Breast epithelium (tissue), 3 donors: ENCODE results near the gene ENOX1.

Experiments used
- POLR2A ChIP-seq: fragments of 450-650 bp; IDR thresholded peaks from one replicate; pipeline ENCODE4 v1.6.1; 2016; ENCODE audit warnings: antibody characterized with exemption, mild to moderate bottlenecking, moderate library complexity
- POLR2AphosphoS5 ChIP-seq, 3 donors: sonication (generic); formaldehyde crosslinking; IDR thresholded peaks; one replicate each; pipeline ENCODE4 v1.6.1; 2017; ENCODE audit warnings: antibody characterized with exemption in 3 of 3
- TF ChIP-seq, protein P1 (sequence below), 3 donors: fragments of 450-650 bp; IDR thresholded peaks; one replicate each; pipeline ENCODE4 v1.5.1; 2016 to 2017; ENCODE audit warnings: antibody characterized with exemption in 3 of 3, mild to moderate bottlenecking in 3 of 3, moderate library complexity in 3 of 3

DNA sequence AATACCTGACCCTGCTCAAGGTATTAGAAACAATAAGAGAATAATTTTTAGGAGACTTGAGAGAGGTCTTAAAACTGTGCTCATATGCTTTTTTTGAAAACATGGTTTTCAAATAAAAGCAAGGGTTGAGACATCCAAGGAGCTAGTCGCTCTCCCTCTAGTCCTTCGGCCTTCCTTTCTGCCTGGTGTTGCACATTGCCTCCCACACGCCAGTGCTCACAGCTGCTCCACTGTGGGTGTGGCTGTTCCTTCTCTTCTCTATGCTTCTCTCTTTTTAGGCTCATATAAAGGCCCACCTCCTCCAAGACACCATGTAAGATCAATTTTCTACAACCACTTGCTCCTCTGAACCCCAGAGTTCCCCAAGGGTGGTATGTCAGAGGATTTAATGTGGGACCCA is 352.6 kb downstream of the ENOX1 start:
- TF ChIP-seq POLR2A (no peak), POLR2AphosphoS5 (IDR thresholded peaks at IDR 0.05) (no peak)
- TF ChIP-seq, protein P1, sequence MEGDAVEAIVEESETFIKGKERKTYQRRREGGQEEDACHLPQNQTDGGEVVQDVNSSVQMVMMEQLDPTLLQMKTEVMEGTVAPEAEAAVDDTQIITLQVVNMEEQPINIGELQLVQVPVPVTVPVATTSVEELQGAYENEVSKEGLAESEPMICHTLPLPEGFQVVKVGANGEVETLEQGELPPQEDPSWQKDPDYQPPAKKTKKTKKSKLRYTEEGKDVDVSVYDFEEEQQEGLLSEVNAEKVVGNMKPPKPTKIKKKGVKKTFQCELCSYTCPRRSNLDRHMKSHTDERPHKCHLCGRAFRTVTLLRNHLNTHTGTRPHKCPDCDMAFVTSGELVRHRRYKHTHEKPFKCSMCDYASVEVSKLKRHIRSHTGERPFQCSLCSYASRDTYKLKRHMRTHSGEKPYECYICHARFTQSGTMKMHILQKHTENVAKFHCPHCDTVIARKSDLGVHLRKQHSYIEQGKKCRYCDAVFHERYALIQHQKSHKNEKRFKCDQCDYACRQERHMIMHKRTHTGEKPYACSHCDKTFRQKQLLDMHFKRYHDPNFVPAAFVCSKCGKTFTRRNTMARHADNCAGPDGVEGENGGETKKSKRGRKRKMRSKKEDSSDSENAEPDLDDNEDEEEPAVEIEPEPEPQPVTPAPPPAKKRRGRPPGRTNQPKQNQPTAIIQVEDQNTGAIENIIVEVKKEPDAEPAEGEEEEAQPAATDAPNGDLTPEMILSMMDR (IDR thresholded peaks at IDR 0.05) = no peak
